Forelimb muscle (tissue), 1 donor: ENCODE results near the gene TNFRSF14. TPM values are rescaled to one million over a fixed set of nuclear protein-coding genes. Genes with fewer than 3 reads are reported as not detected.
"Not testable (repeated sequence)": the region's sequence is repeated elsewhere in the genome, so short reads cannot be mapped to it uniquely, and the experiment has no call there.

Experiments used
- DNase-seq: peaks from one replicate; pipeline ENCODE4 v3.0.0-alpha.2; 2013; ENCODE audit warnings: low read depth
- polyA plus RNA-seq: library from polyadenylated mRNA; unstranded; fragments of 120-200 nt; gene quantifications from one replicate; pipeline ENCODE4 v1.2.1, GENCODE V29; 2013; ENCODE audit not compliant: insufficient read length

The TNFRSF14 gene
- polyA plus RNA-seq, 1 donor: 11.2 TPM

DNA sequence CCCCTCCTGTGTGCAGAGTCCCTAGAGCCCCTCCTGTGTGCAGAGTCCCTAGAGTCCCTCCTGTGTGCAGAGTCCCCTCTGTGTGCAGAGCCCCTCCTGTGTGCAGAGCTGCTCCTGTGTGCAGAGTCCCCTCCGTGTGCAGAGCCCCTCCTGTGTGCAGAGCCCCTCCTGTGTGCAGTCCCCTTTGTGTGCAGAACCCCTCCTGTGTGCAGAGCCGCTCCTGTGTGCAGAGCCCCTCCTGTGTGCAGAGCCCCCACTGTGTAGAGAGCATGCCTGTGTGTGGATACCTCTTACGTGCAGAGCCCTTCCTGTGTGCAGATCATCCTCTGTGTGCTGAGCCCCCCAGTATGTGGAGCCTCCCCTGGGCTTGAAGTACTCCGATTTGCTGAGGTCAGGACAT, 17.8 kb upstream of the TNFRSF14 start:
- no peak for DNase-seq

DNA sequence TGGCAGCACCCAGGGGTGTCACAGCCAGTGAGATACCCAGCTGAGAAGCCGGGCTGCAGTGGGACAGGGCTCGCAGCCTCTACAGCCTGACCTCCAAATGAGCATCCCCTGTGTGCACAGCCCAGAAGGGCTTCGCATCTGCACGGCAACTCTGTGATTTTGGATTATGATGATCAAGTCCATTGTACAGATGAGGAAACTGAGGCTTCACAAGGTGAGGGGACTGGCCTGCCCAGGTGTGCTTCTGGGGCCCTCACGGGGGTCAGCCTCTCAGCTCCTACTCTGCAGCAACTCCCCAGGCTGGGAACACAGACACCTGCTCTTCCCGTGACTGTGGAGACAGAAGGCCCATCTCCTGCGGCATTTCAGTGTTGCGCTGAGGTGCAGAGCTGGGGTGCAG, 17.3 kb upstream of the TNFRSF14 start:
- no peak for DNase-seq

DNA sequence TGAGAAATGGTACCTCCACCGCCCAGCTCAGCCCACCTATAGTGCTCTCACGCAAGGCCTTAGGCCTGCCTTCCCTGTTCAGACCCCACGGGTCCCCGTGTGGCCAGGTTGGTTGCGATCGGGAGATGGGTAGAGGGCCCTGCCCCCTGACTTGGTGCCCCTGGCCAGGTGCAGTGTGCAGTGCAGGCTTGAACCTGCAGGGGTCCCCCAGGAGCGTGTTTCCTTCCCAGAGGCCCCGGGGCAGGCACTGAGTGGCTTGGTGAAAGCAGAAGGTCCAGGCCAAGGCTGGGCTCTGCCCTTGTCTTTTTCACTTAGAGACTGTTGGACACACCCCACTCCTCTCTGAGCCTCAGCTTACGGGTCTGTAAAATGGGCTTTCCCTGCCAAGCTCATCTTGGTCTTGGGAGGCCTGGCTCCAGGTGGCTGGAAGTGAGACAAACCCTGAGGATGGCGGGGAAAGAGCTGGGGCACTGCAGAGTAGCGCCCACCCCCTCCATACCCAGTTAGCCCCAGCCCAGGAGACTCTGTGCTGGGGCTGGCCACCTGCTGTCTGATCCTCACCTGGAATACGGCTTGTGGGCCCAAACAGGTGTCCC, 16.8 kb upstream of the TNFRSF14 start:
- DNase-seq: no peak

DNA sequence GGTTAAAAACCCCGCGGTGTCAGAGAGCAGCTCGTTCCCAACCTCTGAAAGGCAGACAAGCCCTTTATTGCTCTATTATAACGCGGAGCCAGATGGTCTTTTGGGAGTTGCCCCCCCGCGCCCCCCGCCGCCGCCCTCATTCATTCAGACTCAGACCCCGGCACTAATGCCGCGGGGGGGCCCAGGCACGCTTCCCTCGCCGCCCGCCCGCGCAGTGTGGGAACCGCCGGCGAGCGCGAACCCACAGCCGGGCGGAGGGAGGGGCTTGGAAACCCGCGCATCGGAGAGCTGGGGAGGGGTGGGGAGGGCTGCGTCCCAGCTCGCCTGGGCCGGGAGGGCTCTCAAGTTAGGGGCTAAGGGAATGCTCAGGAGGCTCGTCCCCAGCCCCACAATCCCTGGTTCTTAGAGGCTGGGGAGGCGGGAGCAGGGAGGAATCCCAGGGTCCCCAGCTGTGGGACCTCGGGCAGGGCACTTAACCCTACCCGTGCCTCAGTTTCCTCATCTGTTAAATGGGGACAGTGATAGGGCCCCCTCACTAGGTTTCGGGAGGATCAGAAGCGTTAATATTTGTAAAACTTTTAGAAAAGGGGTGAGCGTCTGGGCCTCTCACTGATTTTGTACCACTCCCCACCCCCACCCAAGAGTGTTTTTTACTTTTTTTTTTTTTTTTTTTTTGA, 15.2 kb upstream of the TNFRSF14 start:
- no peak for DNase-seq

DNA sequence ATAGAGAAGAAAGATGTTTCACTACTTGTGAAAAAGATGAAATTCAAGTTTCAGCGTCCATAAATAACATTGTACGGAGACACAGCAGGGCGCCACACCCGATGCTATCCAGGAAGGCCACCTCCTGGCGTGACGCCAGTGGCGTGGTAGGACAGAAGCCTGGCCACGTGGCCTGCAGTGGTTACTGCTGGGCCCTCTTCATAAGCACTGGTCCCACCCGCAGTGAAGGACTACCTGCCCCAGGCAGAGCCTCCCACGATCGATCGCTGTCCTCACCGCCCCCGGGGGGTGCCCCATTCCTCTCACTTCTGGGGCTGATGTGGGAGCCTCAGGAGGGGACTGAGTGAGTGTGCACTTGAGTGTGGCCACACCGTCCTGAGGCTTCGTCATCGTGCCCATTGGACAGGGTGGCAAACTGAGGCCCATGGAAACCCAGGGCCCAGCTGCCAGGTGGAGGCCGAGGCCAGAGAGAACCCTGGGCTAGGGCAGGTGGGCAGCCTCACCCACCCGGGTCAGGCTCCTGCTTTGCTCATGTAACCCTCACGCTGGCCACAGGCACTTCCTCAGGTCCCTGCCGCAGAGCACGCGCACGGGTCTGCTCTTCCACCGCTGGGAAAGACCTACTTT, 14.4 kb upstream of the TNFRSF14 start:
- no peak for DNase-seq

DNA sequence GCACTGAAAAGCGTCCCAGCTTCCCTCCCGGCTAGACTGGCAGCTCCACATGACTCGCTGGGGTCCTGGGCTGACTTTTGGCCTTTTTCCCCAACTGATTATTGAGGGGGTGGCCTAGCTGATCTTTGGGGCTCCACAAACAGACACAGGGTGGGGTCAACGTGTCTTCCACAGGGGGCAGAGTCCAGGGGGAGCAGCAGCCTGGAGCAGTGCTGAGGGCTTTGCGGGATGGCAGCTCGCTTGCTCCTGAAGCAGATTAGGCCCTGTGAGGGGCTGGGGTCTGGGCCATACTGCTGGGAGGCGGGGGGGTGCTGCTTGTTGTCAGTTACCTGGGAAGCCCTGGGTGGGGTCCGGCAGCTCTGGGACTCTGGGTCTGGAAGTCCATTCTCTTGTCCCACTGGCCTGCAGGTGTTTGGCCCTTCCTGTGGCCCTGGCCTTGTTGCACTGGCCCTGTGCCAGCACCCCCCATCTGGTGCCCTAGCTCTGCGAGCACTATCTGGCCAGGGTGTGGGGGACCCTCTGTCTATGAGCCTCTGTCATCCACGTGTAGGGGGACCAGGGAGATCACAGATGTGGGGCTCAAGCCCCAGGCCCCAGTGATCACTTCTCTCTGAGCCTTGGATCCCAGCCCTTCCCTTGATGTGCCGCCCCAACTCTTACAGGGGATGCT, 13.8 kb upstream of the TNFRSF14 start:
- no peak for DNase-seq

DNA sequence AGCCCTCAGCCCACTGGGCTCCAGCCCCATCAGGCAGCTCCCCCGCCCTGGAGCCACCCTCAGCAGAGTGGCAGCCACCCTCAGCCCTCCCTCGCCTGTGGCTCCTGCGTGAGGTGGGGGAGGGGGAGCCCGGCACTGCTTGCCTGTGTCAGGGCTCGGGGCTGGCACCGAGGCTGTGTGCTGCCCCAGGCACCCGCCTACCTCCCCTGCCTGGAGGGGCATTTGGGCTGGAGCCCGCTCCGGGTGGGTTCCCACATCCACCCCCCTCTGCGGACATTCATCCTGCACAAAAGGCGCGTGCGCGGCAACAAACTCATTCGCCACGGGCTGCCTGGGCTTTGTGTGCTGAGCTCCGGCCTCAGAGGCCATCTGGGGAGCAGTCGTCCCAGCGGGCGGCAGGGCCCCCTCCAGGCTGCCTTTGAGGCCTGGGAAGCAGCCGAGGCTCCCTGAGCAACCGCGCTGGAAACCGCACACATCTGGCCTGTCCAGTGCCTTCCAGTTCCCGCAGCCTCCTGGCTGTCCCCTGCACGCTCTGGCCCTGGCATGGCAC, 12.6 kb upstream of the TNFRSF14 start:
- no peak for DNase-seq

DNA sequence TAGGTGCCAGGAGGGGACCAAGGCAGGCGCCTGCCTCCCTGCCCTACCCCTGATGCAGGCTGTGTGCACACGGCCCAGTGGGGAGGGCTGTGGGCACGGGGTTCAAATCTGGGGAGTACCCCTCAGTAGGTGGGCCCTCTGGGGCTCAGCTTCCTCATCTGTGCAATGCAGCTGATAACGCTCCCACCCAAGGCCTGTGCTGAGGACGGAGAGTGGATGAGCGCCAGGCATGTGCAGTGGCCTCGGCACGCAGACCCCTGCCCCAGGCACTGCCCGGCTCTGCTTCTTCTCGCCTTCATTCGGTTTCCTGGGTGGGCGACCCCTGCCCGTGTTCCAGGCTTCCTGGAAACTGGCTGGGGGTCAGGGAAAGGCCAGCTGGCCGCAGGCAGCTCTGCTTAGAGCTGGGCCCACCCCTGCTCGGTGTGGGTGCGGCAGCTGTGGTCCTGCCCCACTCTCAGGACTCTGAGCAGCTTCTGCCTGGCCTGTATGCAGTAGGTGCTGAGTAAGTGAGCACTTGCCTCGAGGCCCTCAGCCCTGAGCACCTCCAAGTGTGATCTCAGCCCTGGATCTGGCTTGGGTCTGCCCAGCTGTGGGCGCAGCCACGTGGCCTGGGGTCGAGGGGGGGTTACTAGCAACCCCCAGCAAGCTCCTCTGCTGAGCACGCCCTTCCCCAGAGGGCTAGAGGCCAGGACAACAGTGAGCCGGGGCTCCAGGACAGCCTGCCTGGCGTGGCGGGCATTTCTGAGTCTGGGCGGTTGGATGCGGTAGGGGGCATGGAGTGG, 11.9 kb upstream of the TNFRSF14 start:
- no peak for DNase-seq

DNA sequence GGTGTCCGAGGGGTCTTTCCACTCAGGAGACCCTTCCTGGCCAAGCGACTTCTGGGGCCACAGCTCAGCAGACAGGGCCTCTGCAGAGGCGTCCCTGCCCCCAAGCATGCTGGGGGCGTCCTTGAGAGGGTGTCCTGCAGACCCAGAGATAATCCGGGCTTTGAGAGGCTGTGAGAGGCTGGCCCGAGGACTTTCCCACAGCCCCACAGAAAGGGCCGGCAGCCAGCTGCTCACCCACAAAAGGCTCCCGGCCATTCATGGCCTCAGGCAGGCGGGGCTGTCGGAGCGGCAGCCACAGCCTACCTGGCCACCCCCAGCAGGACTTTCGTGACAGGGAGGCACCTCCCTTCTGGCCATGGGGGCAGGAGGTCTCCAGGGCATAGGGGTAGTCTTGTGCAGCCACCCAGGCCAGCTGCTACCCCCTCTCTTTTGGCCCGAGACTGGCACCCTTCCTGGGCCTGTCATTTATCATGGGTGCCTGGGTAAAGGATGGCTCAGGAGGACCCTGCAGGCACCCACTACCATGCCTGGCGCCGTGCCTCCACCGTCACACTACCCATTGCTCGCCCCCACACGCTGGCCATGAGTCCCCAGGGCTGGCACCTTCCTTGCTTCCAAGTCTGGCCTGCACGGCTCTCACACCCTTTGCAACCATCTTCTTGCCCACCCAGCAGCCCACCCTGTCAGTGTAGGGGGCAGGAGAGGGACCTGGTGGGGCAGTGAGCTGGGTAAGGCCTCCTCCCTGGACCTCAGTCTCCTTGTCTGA, 11.1 kb upstream of the TNFRSF14 start:
- DNase-seq: no peak

DNA sequence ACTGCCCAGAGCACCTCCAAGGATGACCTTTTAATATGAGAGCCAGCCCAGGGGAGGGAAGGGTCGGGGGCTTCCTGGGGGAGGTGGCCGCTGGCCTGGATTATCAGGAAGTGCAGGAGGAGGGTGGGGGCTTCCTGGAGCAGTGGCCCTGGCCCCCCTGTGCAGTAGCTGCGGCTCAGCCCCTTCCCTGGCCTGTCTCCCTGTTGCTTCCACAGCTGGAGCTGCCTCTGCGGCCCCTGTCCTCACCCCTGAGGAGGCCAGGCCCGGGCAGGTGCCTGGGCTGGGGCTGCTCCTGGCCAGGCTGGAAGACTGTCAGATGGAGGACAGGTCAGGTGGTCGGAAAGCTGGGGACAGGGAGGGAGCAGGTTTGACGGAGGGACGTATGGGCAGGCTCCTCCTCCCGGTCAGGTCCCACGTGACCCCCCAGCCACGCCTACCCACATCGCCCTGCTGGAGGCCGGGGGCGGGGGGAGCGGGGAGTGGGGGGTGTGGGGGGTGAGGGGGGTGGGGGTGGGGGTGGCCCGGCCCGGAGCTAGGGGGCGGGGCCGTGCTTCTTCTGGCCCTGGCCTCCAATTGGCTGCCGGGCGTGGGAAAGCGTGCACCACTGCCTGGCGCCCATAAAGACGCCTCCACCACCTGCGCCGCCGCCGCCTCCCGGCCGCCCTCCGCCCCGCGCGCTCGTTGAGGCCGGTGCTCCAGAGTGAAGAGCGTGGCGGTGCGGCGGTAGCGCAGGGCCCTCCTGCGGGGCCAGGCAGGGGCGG, 10.2 kb upstream of the TNFRSF14 start:
- DNase-seq: no peak

DNA sequence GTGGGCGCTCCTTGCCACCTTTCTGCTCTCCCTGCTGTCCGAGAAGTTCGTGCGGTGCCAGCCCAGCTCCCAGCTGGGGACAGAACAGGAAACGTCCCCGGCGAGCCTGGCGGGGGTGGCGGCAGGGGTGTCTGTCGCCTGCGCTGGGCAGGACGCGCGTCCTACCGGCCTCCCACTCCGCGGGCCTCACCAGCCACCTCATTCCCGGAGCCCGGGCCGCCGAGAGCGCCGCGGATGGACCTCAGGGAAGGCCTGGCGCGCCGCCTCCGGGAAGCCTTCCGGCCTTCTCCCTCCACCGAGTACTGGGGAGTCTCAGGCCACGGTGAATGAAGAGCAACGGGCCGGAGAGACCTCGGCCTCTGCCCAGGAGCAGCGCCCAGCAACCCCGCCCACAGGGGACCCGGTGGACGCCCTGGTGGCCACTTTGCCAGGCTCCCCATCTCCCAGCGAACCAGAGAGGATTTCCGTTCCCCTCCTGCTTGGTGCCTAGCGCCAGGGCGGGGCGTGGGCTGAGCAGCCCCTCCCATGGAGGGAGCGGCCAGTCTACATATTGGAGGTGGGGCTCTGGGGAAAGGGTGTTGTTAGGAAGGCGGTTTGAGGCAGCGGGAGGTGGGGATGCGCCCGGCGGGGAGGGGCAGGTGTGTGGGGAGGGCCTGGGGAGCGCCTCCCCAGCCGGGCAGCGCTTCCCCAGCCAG, 9.5 kb upstream of the TNFRSF14 start:
- no peak for DNase-seq

DNA sequence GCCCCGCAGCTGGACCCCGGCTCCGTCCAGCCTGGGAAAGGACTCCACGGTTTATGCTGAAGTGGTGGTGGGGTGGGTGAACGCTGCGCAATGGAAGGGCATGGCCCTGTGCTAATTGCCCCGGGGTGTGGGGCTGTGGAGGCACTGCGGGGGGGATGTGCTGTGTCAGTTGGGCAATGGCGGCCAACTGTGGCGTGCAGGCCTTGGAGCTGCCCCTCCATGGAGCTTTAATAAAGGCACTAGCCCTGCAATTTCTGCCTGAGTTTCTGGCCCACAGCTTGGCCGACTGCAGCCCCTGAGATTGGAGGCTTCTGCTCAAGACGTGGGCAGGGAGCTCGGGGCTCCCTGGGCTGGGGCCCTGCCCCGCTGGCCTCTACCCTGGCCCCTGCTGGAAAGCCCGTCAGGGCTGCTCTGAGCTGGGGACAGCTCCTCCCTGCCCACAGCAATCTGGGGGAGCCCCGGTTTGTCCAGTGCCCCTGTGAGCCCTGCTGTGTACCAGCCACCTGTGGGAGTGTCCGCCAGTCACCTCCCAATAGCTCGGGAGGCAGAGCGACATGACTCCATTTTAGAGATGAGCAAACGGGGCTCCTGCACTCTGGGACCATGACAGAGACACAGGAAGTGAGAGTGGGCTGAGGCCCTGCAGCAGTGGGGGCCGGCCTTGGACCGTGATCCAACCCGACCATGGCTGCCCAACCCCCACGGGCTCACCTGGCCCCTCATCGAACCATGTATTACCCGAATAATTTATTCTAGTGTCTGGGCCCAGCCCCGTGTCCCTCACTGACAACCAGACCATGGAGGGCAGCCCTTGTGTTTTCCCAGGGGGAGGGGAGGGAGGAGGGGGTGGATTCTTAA, 8.7 kb upstream of the TNFRSF14 start:
- no peak for DNase-seq

DNA sequence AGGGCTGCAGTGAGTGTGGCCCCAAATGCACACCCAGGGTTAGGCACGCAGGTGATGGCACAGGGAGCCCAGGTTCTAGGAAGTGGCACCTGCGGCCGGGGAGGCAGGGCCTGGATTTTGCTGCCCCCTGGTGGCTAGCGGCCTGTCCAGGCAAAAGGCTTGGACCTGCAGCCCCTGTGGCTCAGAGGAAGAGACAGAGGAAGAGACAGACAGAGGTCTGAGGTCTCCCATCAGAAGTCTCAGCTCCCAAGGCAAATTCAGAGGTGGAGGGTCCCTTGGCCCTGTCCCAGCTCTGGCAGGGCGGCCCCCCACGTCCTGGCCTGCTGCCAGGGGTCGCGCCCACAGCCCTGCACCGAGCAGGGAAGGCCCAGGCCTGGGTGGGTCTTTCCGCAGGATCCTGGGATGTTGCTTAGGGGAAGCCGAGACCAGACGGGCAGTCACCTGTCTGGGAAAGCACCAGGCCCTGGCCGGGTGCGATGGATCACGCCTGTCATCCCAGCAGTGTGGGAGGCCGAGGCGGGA, 8.0 kb upstream of the TNFRSF14 start:
- DNase-seq: no peak

DNA sequence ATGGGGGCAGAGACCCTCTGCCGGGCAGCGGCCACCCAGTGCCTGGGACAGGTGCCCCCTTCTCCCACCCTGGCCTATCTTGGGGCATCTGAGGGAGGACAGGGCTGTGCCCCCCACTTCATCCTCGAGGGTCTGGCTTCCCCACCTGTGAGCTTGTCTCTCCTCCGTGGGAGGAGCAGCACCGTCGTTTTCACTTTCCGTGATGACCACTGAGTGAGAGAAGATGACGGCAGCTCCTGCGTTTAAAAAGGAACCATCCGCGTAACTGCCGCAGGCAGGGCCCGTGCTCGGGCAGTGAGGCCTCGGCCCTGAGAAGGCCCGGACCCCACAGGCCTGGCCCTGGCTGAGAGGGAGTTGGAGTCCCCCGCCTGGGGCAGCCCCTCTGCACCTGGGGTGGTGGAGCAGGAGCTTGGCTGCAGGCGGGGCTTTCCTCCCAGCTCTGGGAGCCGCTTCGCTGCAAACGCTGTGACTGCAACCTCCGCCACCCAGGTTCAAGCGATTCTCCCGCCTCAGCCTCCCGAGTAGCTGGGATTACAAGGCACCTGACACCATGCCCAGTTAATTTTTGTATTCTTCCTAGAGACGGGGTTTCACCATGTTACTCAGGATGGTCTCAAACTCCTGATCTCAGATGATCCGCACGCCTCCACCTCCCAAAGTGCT, 6.7 kb upstream of the TNFRSF14 start:
- not testable (repeated sequence) for DNase-seq

DNA sequence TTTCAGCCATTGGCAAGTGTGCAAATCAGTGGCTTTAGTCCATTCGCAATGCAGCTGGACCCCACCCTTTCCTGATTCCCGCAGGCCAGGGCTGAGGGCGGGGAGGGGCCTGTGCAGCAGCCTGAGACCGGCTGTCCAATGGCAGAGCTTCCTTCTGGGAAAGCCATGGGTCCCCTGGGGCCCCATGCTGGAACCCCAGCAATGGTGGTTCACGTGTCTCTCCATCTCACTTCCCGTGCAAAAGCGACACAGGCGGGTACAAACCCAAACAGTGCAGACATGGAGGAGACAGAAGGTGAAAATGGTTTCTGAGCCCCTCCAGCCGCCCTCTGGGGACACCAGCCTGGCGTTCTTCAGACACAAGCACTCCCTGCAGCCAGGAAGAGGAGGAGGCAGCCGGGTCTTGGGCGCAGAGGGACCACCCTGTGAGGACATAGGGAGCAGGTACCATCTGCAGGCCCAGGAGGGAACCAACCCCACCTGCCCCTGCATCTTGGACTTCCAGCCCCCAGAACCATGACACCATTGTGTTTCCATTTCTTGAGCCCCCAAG, 5.8 kb upstream of the TNFRSF14 start:
- DNase-seq: not testable (repeated sequence)

DNA sequence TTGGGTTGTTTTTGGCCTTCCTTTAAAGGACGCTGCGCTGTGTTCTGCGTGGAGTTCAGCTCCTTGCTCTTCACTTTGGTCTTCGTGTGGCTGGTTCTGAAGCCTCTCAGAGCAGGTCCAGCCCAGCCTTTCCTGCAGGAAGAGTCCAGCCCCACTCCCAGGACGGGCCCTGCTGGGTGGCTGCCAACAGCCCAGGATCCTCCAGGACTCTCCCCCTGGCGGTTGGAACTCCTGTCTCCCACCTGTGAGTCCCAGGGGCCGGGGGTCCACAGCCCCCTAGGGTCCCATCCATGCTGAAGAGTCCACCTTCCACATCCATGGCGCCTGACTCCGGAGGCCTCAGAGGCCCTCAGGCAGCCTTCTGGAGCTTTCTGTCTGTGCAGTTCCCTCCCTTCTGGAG, 4.6 kb upstream of the TNFRSF14 start:
- DNase-seq: not testable (repeated sequence)

DNA sequence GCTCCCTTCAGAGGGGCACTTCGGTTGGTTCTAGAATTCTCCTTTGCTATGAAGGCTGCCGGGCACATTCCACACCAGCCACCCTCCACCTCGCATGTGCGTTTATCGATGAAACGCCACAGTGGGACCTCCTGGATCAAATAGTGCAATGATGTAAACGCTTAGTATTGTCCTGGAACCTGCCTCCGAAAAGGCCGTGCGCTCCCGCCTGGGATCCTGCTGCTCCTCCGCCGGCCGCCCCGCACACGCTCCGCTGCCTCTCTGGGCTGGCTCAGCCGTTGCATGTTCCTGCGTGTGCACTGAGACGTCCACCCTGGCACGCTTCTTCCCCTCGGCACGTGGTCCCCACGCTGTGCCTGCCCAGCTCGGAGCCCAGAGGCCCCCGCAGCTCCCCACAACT, 4.0 kb upstream of the TNFRSF14 start:
- no peak for DNase-seq
